GM19372 (cell line): ENCODE data around the gene MAP3K9.
A peak's percentile ranks its signal among the peaks of the same experiment; 100 is the strongest.
"Not testable (repeated sequence)": the region's sequence is repeated elsewhere in the genome, so short reads cannot be mapped to it uniquely, and the experiment has no call there.

Experiments
- ATAC-seq: cut with Tn5 transposase; IDR thresholded peaks from one replicate; pipeline ENCODE4 v1.9.1; 2021; ENCODE audit warnings: mild to moderate bottlenecking, low read depth, moderate library complexity; ENCODE audit not compliant: unreplicated experiment

MAP3K9 gene

DNA sequence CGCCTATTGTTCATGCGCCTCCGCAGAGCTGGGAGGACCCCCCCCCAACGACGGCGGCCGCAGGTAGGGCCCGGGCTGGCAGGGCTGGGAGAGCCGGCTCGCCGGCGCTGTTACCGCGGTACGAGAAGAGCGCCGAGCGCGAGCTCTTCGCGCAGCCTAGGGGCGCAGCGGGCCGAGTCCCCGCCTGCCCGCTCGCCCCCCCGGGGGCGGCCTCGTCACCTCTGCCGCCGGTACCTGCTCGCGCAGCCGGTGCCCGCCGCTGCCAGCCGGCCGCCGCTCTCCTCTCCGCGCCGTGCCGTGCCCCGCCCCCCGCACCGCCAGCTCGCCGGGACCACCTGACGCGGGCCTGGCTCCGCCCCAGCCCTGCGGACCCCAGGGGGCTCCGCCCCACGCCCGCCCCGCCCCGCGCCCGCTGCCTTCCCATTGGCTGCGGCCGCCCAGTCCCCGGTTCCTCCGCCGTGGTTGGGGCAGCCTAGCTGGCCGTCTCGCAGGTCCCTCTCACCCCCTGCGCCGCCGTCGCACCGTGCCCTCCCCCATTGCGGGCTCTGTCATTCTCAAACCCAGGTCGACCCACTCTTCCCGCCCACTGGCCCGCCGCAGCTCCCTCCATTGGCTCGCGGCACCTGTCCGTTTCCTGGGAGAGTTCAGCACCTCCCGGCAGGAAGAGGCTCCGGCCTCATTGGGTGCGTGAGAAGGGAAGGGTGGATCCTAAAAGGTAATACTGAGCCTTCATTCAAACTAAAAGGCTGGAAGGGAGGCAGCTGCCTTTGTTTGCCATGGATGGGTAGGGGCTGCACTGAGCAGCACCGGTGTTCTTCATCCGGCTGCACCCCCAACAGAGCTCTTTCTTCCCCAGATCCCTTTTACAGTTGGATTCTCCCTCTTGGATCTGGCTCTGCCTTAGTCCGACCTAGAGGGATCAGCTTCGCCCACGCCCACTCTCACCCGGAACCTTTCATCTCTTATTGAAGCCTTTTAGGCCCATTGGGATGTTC lies at the start of gene MAP3K9:
TSS of gene MAP3K9 (minus strand) at position 289 of the 995 bp plus-strand sequence. CDS start 342 bp downstream, outside the sequence.
- peak; percentile 88 for ATAC-seq

DNA sequence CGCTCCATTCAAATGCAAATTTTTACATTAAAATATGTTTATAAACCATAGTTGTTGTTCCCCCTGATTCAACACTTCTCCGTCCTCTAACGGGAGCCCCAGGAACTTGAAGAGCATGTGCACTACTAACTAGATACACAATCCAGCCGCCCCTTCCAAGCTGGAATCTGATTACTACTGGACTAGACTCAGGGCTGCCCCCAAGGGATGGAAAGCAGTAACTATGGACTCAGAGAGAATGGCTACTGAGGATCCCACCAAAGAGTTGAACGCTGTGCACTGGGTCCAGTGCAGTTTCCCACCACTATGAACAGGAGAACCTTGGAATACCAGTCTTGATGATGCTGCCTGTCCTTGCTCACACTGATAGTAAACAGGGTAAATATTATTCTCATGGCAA lies 49.3 kb upstream of the MAP3K9 start:
- ATAC-seq, result no peak

DNA sequence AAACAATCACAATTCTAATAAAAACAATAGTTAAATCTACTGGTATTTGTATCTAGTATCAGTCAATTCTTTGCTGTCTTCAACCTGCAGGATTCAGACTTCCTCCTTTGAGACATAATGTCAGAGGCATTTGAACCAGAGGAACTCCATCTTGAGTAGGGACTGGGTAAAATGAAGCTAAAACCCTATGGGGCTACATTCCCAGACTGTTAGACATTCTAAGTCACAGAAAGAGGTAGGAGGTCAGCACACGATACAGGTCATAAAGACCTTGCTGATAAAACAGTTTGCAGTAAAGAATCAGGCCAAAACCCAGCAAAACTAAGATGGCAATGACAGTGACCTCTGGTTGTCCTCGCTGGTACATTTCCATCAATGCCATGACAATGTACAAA lies 48.2 kb upstream of the MAP3K9 start:
- no peak for ATAC-seq

DNA sequence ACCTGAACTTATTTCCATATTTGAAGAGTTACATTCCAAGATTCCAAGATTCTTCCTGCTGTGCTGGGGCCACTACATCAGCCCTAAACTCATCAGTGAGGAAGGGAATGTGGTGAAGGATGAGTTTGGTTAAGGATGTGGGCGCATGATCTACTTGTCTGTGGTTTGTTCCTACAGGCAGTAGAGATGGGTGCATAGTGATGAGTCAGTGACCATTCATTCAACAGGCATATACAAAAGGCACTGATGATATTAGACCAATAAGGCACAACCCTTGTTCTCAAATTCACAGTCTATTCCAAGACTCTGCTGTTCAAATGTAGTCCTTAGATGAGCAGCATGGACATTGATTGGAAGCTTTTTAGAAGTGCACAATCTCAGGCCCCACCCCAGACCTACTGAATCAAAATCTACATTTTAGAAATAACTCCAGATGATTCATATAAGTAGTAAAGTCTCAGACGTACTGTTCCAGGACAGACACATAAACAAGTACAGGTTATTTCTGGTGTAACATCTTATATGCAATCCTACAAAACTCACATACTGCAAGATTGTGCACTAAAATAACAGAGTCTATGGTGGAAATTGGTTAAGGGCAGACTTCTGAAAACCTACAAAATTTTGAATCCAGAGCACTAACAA lies 47.7 kb upstream of the MAP3K9 start:
- ATAC-seq, result no peak

DNA sequence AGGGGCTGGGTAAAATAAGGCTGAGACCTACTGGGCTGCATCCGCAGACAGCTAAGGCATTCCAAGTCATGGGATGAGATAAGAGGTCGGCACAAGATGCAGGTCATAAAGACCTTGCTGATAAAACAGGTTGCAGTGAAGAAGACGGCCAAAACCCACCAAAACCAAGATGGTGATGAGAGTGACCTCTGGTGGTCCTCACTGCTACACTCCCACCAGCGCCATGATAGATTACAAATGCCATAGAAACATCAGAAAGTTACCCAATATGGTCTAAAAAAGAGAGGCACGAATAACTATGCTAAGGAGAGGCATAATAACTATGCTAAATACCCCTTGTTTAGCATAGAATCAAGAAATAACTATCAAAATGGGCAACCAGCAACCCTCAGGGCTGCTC lies 46.2 kb upstream of the MAP3K9 start:
- no peak for ATAC-seq

DNA sequence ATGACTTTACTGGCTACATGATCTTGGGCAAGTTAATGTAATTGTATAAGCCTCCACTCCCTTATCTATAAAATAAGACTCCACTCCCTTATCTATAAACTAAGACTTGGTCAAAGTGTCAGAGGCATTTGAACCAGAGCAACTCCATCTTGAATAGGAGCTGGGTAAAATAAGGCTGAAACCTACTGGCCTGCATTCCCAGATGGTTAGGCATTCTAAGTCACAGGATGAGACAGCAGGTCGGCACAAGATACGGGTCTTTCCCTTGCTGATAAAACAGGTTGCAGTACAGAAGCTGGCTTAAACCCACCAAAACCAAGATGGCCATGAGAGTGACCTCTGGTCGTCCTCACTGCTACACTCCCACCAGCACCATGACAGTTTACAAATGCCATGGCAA lies 44.3 kb upstream of the MAP3K9 start:
- ATAC-seq, result not testable (repeated sequence)

DNA sequence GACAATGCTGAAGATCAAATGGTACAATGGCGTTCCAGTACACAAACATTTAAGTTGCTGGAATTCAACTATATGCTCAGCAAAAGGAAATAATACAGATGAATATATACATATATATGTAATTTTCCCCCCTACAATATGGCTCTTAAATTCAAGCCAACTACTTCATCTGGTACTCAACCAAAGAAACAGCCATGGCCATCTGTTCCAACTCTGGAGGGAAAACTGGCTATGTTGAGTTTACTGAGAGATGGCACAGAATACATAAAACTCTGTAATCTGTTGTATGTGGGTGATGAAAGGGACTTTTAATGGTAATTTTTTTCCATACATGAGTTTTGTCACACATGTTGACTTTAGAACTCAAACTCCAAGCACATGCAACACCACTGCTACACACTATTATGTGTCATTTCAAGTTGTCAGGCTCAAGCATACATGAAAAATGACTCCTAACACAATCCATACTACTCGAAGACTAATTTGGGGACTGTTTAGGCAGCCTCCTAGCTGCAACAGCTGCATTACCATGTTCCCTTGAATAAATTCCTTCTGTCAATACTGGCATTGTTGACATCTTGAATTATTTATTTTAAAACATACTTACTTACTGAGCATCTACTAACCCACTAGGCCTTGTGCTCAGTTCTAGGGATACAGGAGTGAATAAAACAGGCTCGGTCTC lies 38.2 kb upstream of the MAP3K9 start:
- ATAC-seq, result no peak

DNA sequence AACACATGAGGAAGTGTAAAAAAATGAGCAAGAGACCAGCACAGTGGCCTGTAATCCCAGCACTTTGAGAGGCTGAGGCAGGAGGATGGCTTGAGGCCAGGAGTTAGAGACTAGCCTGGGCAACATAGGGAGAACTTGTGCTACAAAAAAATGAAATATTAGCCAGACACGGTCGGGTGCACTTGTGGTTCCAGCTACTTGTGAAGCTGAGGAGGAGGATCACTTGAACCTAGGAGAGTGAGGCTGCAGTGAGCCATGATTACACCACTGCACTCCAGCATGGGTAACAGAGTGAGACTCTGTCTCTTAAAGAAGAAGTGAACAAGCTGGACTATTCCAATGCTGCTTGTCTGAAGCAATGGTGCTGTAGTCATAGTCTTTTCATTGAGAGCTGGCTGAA lies 36.3 kb upstream of the MAP3K9 start:
- ATAC-seq, result no peak

DNA sequence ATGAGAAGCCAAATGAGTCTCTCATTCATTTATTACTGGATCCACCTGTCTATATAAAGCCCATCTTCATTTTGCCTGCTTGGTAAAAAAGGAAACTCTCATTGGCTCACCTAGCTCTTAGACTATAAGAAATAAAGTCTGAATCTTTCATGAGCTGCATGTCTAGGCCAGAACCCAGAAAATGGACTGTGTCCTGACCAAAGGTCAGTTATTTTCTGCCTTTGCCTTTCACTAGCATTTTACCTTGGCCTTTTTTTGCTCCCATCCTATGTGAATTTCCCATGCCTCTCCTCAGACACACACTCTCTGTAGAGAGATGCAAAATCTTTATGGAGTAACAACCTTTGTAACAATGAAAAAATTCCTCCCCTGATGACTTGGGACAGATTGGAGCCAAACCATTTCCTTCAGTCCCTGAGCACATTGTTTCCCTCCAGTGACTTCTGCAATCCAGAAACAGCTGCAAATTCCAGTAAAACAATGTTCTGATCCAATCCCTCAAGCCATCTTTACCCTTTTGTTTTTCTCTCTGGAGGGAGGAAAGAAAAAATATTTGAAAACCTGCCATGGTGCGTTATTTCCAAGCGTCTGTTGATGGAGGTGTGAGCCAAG lies 33.6 kb upstream of the MAP3K9 start:
- no peak for ATAC-seq

DNA sequence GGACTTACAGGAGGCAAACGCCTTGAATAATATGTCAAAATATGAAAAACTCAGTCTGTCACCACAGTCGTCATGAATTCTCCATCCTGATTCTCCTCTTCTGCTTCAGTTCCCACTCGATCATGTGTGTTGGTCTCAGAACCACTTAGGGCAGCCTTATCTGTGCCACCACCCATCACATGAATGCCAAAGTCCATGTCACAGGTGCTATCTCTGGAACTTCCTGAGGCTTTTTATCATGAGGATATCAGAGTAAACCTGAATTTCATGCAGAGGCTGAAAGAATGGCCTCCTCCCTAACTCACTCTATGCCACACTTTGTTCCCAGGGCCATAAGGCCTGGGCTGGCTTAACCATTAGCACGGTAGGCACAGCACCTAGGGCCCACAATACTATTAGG lies 28.8 kb upstream of the MAP3K9 start:
- no peak for ATAC-seq

DNA sequence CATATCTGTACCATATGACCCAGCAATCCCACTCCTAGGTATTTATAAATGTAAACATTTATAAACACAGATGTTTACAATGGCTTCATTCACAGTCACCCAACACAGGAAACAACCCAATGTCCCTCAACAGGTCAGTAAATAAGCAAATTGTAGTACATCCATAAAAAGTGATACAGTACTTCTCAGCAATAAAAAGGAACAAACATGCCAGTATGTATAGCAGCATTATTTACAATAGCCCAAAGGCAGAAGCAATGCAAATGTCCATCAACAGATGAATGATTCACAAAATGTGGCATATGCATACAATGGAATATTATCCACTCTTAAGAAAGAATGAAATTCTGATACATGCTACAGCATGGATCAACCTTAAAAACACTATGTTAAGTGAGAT lies 27.6 kb upstream of the MAP3K9 start:
- no peak for ATAC-seq

DNA sequence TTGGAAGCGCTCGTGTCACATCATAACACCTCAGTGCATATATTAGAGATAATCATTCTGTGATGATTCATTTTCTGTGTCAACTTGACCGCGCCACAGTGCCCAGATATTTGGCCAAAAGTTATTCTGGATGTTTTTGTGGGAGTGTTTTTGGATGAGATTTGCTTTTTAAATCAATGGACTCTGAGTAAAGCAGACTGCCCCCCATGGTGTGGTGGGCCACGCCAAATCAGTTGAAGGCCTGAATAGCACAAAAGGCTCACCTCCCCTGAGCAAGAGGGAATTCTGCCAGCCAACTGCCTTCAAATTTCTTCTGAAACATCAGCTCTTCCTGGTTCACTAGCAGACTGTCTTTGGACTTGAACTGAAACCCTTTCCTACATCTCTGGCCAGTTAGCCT lies 24.6 kb upstream of the MAP3K9 start:
- no peak for ATAC-seq

DNA sequence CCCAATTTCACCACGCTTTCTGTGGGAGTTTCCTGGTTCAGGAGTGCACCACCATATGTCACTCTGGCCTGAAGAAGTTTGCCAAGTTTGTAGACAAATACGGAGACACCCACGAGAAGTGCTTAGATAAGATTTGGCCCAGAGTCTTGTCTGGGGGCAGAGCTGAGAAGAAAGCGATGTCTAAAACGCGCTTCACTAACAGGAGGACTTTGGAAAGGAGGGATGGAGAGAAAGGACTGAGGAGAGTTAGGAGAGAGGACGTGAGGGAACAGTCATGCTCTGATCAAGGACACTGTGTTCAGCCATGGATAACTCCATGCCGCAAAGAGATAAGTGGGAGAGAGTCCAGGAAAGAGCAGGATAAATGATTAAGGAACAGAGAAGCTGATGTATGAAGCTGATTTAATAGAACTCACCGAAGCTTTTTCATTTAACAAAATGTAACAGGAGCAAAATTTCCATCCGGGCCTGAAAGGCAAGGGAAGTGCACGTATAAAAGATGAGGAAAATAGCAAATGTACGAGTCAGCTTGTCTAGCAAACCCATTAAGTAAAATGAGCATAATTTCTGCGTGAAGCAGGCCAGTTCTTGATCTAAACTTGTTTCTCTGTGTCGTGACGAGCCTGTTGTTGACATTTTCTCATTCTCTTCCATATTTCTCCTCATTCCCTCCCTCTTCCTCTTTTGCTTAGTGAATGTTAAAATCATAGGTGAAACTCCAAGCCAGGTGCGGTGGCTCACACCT lies 23.4 kb upstream of the MAP3K9 start:
- no peak for ATAC-seq

DNA sequence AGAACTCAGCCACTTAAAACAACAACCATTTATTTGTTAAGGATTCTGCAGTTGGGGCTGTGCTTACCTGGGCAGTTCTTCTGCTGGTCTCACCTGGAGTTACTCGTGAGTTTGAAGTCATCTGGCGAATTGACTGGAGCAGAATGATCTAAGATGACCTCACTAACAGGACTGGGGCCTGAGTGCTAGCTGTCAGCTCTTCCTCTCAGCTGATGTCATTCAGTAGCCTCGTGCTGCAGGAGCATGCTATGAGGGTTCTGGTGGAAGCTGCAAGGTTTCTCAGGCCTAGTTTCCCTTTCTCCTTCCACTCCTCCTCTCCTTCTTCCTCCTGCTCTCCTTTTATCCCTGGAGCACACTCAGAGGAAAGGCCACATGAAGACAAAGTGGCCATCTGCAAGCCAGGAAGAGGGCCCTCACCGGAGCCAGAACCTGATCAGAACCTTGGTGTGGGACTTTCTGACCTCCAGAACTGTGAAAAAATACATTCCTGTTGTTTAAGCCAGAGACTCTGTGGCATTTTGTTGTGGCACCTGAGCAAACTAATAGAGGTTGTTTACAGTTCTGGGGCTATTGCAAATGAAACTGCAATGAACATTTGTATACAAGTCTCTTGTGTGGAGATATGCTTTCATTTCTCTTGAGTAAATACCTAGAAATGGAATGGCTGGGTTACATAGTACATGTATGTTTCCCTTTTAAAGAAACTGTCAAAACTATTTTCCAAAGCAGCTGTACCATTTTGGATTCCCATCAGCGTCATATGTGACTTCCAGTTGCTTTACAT lies 21.9 kb upstream of the MAP3K9 start:
- no peak for ATAC-seq

DNA sequence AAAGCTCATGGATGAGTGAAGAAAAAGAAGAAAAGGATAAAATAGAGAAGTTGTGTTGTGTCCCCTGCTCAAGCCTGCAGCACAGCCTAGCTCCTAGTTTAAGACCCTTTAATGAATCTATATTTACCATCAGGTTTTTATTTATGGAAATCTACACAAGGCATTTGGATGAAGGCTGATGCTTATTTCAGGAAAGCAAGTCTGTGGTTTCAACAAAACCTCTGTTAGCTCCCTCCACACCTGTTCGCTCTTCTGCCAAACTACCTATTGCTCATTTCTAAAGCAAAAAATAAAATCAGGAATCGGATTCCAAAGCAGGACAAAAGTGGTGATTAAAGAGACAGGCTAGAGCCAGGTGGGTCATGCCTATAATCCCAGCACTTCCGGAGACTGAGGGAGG lies 18.9 kb upstream of the MAP3K9 start:
- ATAC-seq, result no peak

DNA sequence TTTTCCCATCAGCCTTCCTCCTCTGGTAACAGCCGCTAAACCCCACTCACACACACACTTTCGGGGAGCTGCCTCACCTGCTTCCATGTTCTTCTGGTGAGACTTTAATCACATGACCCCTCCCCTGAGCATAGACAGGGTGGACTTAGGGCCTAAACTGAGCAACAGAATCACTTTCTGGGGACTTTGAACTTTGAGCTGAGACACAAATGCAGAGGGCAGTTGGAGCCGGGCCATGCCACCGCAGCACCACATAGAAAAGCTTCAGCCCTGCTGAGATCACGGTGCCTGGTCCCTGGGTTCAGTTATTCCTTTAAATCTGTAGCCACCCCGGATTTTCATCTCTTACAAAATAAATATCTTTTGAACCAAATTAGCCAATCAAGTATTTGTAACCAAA lies 18.4 kb upstream of the MAP3K9 start:
- ATAC-seq, result no peak

DNA sequence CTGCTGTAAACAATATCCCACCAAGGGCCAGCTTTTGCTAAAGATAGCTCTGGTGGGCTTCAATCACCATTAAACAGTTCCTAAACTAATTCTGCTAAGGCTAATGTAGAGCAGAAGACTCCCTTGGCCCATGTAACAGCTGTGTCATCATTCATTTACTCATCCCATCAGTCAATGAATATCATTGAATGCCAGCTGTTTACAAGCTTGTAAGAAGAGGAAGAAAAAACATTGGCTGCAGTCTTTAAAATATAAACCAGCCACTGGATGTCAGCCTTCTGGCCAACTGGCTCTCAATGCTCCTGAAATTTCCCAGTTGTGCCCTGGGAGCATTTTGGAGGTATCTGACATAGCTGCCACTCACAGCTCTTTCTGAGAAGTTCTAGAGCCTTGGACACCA lies 18.0 kb upstream of the MAP3K9 start:
- ATAC-seq, result no peak

DNA sequence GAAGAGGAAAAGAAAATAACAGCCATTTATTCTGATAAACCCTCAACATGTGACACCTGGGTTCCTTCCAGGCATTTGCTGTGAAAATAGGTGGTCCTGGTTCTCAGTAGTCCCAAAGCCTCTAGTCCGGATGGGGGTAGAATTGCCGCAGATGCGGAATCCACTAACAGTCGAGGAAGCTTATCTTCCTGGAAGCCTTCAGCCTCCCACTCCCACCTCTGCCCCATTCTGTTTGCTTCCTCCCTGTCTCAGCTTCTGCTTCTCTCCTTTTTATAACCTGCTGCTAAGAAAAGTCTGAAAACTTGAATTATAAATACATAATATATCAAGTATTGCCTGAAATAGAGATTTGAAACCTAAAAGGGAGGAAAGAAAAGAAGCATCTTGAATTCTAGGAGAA lies 14.0 kb upstream of the MAP3K9 start:
- ATAC-seq, result no peak

DNA sequence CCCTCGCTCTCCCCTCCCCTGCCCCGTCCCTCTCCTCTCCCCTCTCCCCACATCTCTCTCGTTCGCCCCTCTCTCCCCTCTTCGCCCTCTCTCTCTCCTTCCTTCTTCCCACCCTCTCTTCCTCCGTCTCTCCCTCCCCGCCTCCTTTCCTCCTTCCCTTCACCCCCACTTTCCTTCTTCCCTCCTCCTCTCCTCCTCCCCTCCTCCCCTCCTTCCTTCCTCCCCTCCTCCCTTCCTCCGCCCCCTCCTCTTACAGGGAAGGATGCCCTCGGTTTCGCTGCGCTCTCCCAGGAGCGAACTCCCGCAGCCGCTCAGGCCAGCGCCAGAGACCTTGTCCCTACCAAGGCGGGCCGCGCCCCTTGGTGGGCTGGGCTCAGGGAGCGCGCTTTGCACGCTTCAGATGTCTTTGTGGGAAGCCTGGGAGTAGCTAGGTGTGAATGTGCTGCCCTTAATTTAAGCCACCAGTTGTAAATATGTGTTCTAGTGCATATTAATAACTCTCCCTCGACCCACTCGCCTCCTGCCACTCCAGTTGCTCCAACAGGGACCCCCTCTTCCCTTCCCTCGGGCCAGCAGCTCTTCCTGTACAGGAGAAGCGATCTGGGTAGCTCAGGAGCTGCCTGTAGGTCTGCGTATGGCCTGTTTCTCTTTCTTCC lies 13.3 kb upstream of the MAP3K9 start:
- ATAC-seq, result no peak
